ENCODE data around the gene CXXC5. TPM values are rescaled to one million over a fixed set of nuclear protein-coding genes. Genes with fewer than 3 reads are reported as not detected.

CXXC5 gene
- total and polyA plus RNA-seq, 2 of the 4 experiments (the other 2 are of a cell fraction), result 24.9 to 35.7 TPM

DNA sequence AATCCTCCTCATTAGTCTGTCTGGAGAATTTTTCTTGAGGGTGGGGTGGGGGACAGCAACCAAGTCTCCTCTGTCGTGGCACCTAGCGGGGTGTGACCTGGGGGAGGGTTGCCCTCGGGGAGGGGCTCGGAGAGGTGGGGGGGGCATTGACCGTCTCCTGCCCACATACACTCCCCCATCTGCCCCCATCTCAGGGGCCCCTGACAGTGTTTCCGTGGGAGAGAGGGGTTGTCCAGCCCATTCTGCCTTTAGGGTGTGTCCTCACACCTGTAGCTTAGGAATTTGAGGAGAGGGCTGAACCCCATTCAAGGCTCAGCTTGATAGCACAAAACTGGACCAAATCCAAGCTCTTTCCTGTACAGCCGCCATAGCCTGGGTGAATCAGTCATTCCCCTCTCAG lies 5.9 kb upstream of the CXXC5 start:
- no peak overlapping the region for H3K18ac ChIP-seq (ENCODE audit: low read depth, low read length)
- dilution Hi-C loops (cut with HindIII; ENCODE audit: low sequenced_read_pairs, unreplicated experiment), result loop anchor here (25.0 kb wide), 1 partner anchor 120 kb away; no protein-coding TSS in a partner anchor
- no peak overlapping the region for H3K9ac ChIP-seq (ENCODE audit: low read depth, low read length)
- peaks cover 5% of the 10 kb centered on the region for H3K9me1 ChIP-seq (ENCODE audit: insufficient read depth, low read length)
- no peaks in the 10 kb centered on the region for H3K9me3 ChIP-seq (ENCODE audit: control insufficient read depth, insufficient read depth, low read length)
- no TSS peak for BruUV-seq (replicated peaks)
- H3K56ac ChIP-seq (ENCODE audit: extremely low read depth, insufficient read depth, low read length), result no peak overlapping the region
- H4K8ac ChIP-seq (ENCODE audit: low read depth in 2 of 2, low read length in 2 of 2), result no peak overlapping the region
- H2BK15ac ChIP-seq (ENCODE audit: low read depth, low read length), result no peak overlapping the region
- ChIA-PET CTCF (no interaction called here), POLR2A (ENCODE audit: unreplicated experiment) (no interaction called here)
- DNase-seq (no peak), ATAC-seq (ENCODE audit: low read depth) (no peak)
- H3K4me3 ChIP-seq (ENCODE audit: insufficient read depth, low read depth, low read length), result no peak overlapping the region
- WGBS, 2 experiments (ENCODE audit: extremely low coverage in 2 of 2, insufficient read length in 1 of 2), result no CpG with 5 or more reads among the region's 7 CpGs
- H3K4ac ChIP-seq (ENCODE audit: low read depth, low read length), result no peak overlapping the region
- no peak overlapping the region for H2AFZ ChIP-seq (replicated peaks; ENCODE audit: low read length, poor library complexity)
- no peaks in the 10 kb centered on the region for H4K20me1 ChIP-seq (ENCODE audit: insufficient read depth, low read length)
- H4K5ac ChIP-seq (ENCODE audit: low read depth, low read length), result no peak overlapping the region
- no peak overlapping the region for H3K27ac ChIP-seq (ENCODE audit: insufficient read depth, low read length)
- H3K23ac ChIP-seq (ENCODE audit: low read depth, low read length), result no peak overlapping the region
- H2BK5ac ChIP-seq (ENCODE audit: low read depth, low read length, poor library complexity, severe bottlenecking), result no peak overlapping the region
- H2BK120ac ChIP-seq (ENCODE audit: low read depth, low read length), result no peak overlapping the region
- H3K14ac ChIP-seq (replicated peaks; ENCODE audit: low read depth, low read length), result no peak overlapping the region
- H2BK20ac ChIP-seq (ENCODE audit: low read depth, low read length), result no peak overlapping the region
- H3K27me3 ChIP-seq (ENCODE audit: control insufficient read depth, insufficient read depth, low read length), result peaks cover 4% of the 10 kb centered on the region; the same call in 1 of the 2 replicates
- no peak overlapping the region for H3K4me2 ChIP-seq (ENCODE audit: low read depth, low read length)
- no peak overlapping the region for H2AK9ac ChIP-seq (replicated peaks; ENCODE audit: low read depth, low read length, poor library complexity)
- in situ Hi-C loops (cut with MboI; ENCODE audit: low sequenced_read_pairs), result loop anchor here (25.0 kb wide), 1 partner anchor 470 kb away; the partner anchor contains the start of gene PURA
- H2AK5ac ChIP-seq (ENCODE audit: low read depth, low read length), result no peak overlapping the region
- H3K79me1 ChIP-seq (ENCODE audit: low read depth in 1 of 2, low read length in 2 of 2), result peaks cover 0 to 4% of the 10 kb centered on the region in 2 experiments; a peak in 2 of 4 replicates
- no peaks in the 10 kb centered on the region for H3K36me3 ChIP-seq (ENCODE audit: control insufficient read depth, insufficient read depth, low read length)
- no peak for TF ChIP-seq SMC3 (IDR thresholded peaks at IDR 0.05; ENCODE audit: low read depth, low read length)
- no peak for TF ChIP-seq FOS (IDR thresholded peaks at IDR 0.05; ENCODE audit: low read depth, low read length)
- no peak for TF ChIP-seq RFX5 (IDR thresholded peaks at IDR 0.05; ENCODE audit: low read depth, low read length)
- no peak for TF ChIP-seq RAD21 (IDR thresholded peaks at IDR 0.05; ENCODE audit: low read length)
- no peak for TF ChIP-seq MAFK (IDR thresholded peaks at IDR 0.05; ENCODE audit: low read depth, low read length)
- TF ChIP-seq, protein P1, sequence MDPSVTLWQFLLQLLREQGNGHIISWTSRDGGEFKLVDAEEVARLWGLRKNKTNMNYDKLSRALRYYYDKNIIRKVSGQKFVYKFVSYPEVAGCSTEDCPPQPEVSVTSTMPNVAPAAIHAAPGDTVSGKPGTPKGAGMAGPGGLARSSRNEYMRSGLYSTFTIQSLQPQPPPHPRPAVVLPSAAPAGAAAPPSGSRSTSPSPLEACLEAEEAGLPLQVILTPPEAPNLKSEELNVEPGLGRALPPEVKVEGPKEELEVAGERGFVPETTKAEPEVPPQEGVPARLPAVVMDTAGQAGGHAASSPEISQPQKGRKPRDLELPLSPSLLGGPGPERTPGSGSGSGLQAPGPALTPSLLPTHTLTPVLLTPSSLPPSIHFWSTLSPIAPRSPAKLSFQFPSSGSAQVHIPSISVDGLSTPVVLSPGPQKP (IDR thresholded peaks at IDR 0.05; ENCODE audit: borderline replicate concordance, low read depth, low read length), result no peak
- TF ChIP-seq CHD1 (IDR thresholded peaks at IDR 0.05; ENCODE audit: low read depth, low read length), result no peak
- TF ChIP-seq BHLHE40 (IDR thresholded peaks at IDR 0.05; ENCODE audit: low read depth, low read length), result no peak
- TF ChIP-seq, protein P2, sequence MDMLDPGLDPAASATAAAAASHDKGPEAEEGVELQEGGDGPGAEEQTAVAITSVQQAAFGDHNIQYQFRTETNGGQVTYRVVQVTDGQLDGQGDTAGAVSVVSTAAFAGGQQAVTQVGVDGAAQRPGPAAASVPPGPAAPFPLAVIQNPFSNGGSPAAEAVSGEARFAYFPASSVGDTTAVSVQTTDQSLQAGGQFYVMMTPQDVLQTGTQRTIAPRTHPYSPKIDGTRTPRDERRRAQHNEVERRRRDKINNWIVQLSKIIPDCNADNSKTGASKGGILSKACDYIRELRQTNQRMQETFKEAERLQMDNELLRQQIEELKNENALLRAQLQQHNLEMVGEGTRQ (IDR thresholded peaks at IDR 0.05; ENCODE audit: low read depth, low read length), result no peak
- H3K4me1 ChIP-seq (ENCODE audit: control insufficient read depth, insufficient read depth, low read length), result peaks cover 10% of the 10 kb centered on the region
- intact Hi-C loops (cut with micrococcal nuclease), result no loop called here
- H4K91ac ChIP-seq (ENCODE audit: insufficient read depth, low read depth, low read length), result no peak overlapping the region

All from IMR-90 (cell line).